Spleen (tissue), 13 donors: ENCODE measurements around the gene LAMA5. TPM values are rescaled to one million over a fixed set of nuclear protein-coding genes. Genes with fewer than 3 reads are reported as not detected.

Source experiments
- DNase-seq: peaks from one replicate; pipeline ENCODE4 v3.0.0-alpha.2; 2020
- H3K27ac ChIP-seq, 8 donors: fragments of 200-600 bp; sonication (generic) in 7 of 8; 1 replicate in 4 of 8; 2 replicates in 4 of 8; pipeline versions ENCODE4 v1.5.0 to v1.8.0; 2016 to 2021; ENCODE audit warnings: inconsistent platforms in 4 of 8, mild to moderate bottlenecking in 4 of 8, moderate library complexity in 1 of 8
- H3K27me3 ChIP-seq, 7 donors: fragments of 200-600 bp; sonication (generic) in 6 of 7; replicated peaks in 1 of 7; 1 replicate in 4 of 7; 2 replicates in 3 of 7; pipeline versions ENCODE4 v1.5.0 to v1.8.0; 2016 to 2021; ENCODE audit warnings: inconsistent platforms in 3 of 7, mild to moderate bottlenecking in 1 of 7
- H3K36me3 ChIP-seq, 6 donors: fragments of 200-600 bp; sonication (generic) in 5 of 6; 1 replicate in 4 of 6; 2 replicates in 2 of 6; pipeline versions ENCODE4 v1.5.0 to v1.8.0; 2016 to 2021; ENCODE audit warnings: inconsistent platforms in 2 of 6
- H3K4me1 ChIP-seq, 6 donors: fragments of 200-600 bp; sonication (generic) in 5 of 6; 1 replicate in 3 of 6; 2 replicates in 3 of 6; pipeline versions ENCODE4 v1.5.0 to v1.8.0; 2016 to 2021; ENCODE audit warnings: inconsistent platforms in 3 of 6
- H3K4me3 ChIP-seq, 8 donors: fragments of 200-600 bp; sonication (generic) in 7 of 8; 1 replicate in 4 of 8; 2 replicates in 4 of 8; pipeline versions ENCODE4 v1.5.0 to v1.8.0; 2016 to 2021; ENCODE audit warnings: inconsistent platforms in 4 of 8, mild to moderate bottlenecking in 4 of 8, moderate library complexity in 2 of 8
- H3K9me3 ChIP-seq, 8 donors: fragments of 200-600 bp; sonication (generic) in 7 of 8; 1 replicate in 4 of 8; 2 replicates in 4 of 8; pipeline versions ENCODE4 v1.5.0 to v1.8.0; 2016 to 2021; ENCODE audit warnings: inconsistent platforms in 4 of 8
- CTCF ChIP-seq, 11 experiments: fragments of 200-600 bp in 7 of 11; fragments of 450-650 bp in 4 of 11; sonication (generic) in 4 of 11; IDR thresholded peaks in 8 of 11; conservative IDR thresholded peaks in 3 of 11; 1 replicate in 7 of 11; 2 replicates in 4 of 11; pipeline versions ENCODE4 v1.4.0 to v1.8.0; 2016 to 2021; ENCODE audit warnings: antibody characterized with exemption in 11 of 11, inconsistent platforms in 4 of 11, mild to moderate bottlenecking in 1 of 11
- POLR2A ChIP-seq, 3 donors: fragments of 450-650 bp; IDR thresholded peaks; one replicate each; pipeline ENCODE4 v1.5.1; 2017; ENCODE audit warnings: antibody characterized with exemption in 3 of 3, mild to moderate bottlenecking in 1 of 3
- POLR2AphosphoS5 ChIP-seq, 3 donors: sonication (generic); formaldehyde crosslinking; IDR thresholded peaks; one replicate each; pipeline ENCODE4 v1.5.1; 2017; ENCODE audit warnings: antibody characterized with exemption in 3 of 3
- WGBS, 5 donors: extraction: QIAGEN DNeasy Blood & Tissue Kit in 3 of 5; methylation state at CpG; one replicate each; pipeline versions ENCODE4 v1.1.5 to v1.1.7; 2013 to 2018; 5-methylcytosine and 5-hydroxymethylcytosine counted together
- intact Hi-C: fragments of 100-400 bp; cut with DNase I; formaldehyde crosslinking; loops from one replicate; pipeline ENCODE4 v1.15.0; 2023; ENCODE audit warnings: low total_unique reads
- long read RNA-seq, 2 donors: transcript quantifications; one replicate each; lab custom pipeline, GENCODE V29; 2026
- polyA plus RNA-seq, 3 donors: library from polyadenylated mRNA; stranded (reverse); fragments of 200-250 nt; gene quantifications; one replicate each; pipeline ENCODE4 v1.2.1, GENCODE V29; 2013
- total RNA-seq, 7 donors: library from RNA; depleted of rRNA in 3 of 7; stranded (reverse); fragments of >200 nt in 3 of 7; fragmentation: NEBNext Ultra II Directional in 4 of 7; extraction: Animal tissue kit (Norgen Biotek cat#: 25700) in 4 of 7; gene quantifications; one replicate each; pipeline versions ENCODE4 v1.1.0 to v1.2.1, GENCODE V29; 2016 to 2021
- donor health status: healthy with polysubstance abuse.
- donor health status: DM: no; HTN: no; CAD: no; lungs with moderate emphysema.
- donor health status: DM: no; HTN: no; CAD: no.
- donor health status: Bipolar disorder and iron deficiency.
- donor health status: healthy.
- donor health status: DM: no; HTN: no; CAD: no.
- donor health status: DM: yes; HTN: yes; CAD: no.

The LAMA5 gene
- total RNA-seq (100 to 1,000 TPM in 4 of 7 donors, 10 to 100 TPM in 3; 69.8 to 203 (median 108) TPM), polyA plus RNA-seq (100 to 1,000 TPM in 2 of 3 donors, 10 to 100 TPM in 1; 46.5 to 266 (median 128) TPM)
- long read RNA-seq, donor 1, partial matches to known transcripts: 0 of 1 reads
- long read RNA-seq, donor 1, other reads (novel, unspliced or antisense): 0 of 1 reads
- long read RNA-seq, donor 2, partial matches to known transcripts: 0 of 2 reads
- long read RNA-seq, donor 2, other reads (novel, unspliced or antisense): 0 of 2 reads

- intact Hi-C loops: no loop called here
- TF ChIP-seq POLR2A (IDR thresholded peaks at IDR 0.05) (no peak), CTCF (IDR thresholded peaks at IDR 0.05 in 8 of 11, conservative IDR thresholded peaks at IDR 0.05 in 3 of 11) (no peak), POLR2AphosphoS5 (IDR thresholded peaks at IDR 0.05) (peak; percentile 14 to 63 (median 52))
- Histone ChIP-seq H3K4me3 (peak within 1 kb of the TSS; percentile 58 to 90 (median 64)), H3K9me3 (no peaks in the 10 kb centered on the region), H3K36me3 (peaks cover 0 to 3% (median 0%) of the 10 kb centered on the region in 6 donors), H3K27me3 (peaks cover 0 to 73% (median 32%) of the 10 kb centered on the region in 7 donors), H3K4me1 (peaks cover 13 to 80% (median 59%) of the 10 kb centered on the region in 6 donors), H3K27ac (peak within 1 kb of the TSS; percentile 49 to 86 (median 73))
- no peak for DNase-seq
- WGBS, 5 donors: 0 to 1% (median 1%) methylated on average over 22 to 67 of the region's 70 CpGs; no CpG with 5 or more reads in 1 of the 5 donors
These were observed at the start of gene LAMA5 for GRCh38 chr20:62367136-62367632. LAMA5 (minus strand) TSS chr20:62367312; CDS start chr20:62367245, 67 bp downstream.

GRCh38 chr20:62415354-62416111 is 48.4 kb upstream of the LAMA5 start:
- 72 to 82% (median 78%) methylated on average over 12 to 24 of the region's 24 CpGs for WGBS, 5 donors
- Histone ChIP-seq H3K27me3 (peaks cover 0 to 55% (median 9%) of the 10 kb centered on the region in 7 donors), H3K27ac (no peak overlapping the region), H3K4me1 (peaks cover 0 to 16% (median 3%) of the 10 kb centered on the region in 6 donors), H3K9me3 (no peaks in the 10 kb centered on the region), H3K4me3 (no peak overlapping the region), H3K36me3 (no peaks in the 10 kb centered on the region)
- no peak for DNase-seq
- intact Hi-C loops: no loop called here
- TF ChIP-seq POLR2AphosphoS5 (IDR thresholded peaks at IDR 0.05): no peak
- TF ChIP-seq POLR2A (IDR thresholded peaks at IDR 0.05): no peak
- TF ChIP-seq CTCF (IDR thresholded peaks at IDR 0.05 in 8 of 11, conservative IDR thresholded peaks at IDR 0.05 in 3 of 11): no peak

GRCh38 chr20:62413896-62414481 is 46.9 kb upstream of the LAMA5 start:
- Histone ChIP-seq H3K27ac (no peak overlapping the region), H3K36me3 (no peaks in the 10 kb centered on the region), H3K4me1 (peaks cover 7 to 28% (median 16%) of the 10 kb centered on the region in 6 donors), H3K27me3 (peaks cover 0 to 45% (median 9%) of the 10 kb centered on the region in 7 donors), H3K9me3 (no peaks in the 10 kb centered on the region), H3K4me3 (no peak overlapping the region)
- intact Hi-C loops: no loop called here
- TF ChIP-seq POLR2AphosphoS5 (IDR thresholded peaks at IDR 0.05): no peak
- no peak for TF ChIP-seq CTCF (IDR thresholded peaks at IDR 0.05 in 8 of 11, conservative IDR thresholded peaks at IDR 0.05 in 3 of 11)
- TF ChIP-seq POLR2A (IDR thresholded peaks at IDR 0.05): no peak
- 74 to 86% (median 80%) methylated on average over 8 to 22 of the region's 22 CpGs for whole genome bisulfite sequencing, 5 donors
- no peak for DNase-seq
